Esophagus squamous epithelium (tissue), 5 donors: Measurements from ENCODE around the gene EEF1AKMT3. TPM values are rescaled to one million over a fixed set of nuclear protein-coding genes. Genes with fewer than 3 reads are reported as not detected.

Experiments
- DNase-seq: peaks from one replicate; lab custom pipeline; 2025; lab: John Stamatoyannopoulos, UW
- H3K27ac ChIP-seq, 4 donors: fragments of 200-600 bp; sonication (generic); one replicate each; pipeline ENCODE4 v1.5.1; 2016 to 2019; ENCODE audit warnings: mild to moderate bottlenecking in 1 of 4
- H3K27me3 ChIP-seq, 4 donors: fragments of 200-600 bp; sonication (generic); 1 replicate in 3 of 4; 2 replicates in 1 of 4; pipeline versions ENCODE4 v1.5.1 to v1.6.0; 2017 to 2021; ENCODE audit warnings: antibody characterized with exemption in 1 of 4
- H3K36me3 ChIP-seq, 3 donors: fragments of 200-600 bp; sonication (generic); one replicate each; pipeline ENCODE4 v1.5.1; 2016 to 2019
- H3K4me1 ChIP-seq, 3 donors: fragments of 200-600 bp; sonication (generic); one replicate each; pipeline ENCODE4 v1.5.1; 2017 to 2019
- H3K4me3 ChIP-seq, 4 donors: fragments of 200-600 bp; sonication (generic); 1 replicate in 3 of 4; 2 replicates in 1 of 4; pipeline ENCODE4 v1.5.1; 2016 to 2019; ENCODE audit warnings: mild to moderate bottlenecking in 2 of 4, moderate library complexity in 1 of 4
- H3K9me3 ChIP-seq, 3 donors: fragments of 200-600 bp; sonication (generic); one replicate each; pipeline ENCODE4 v1.5.1; 2016 to 2019
- CTCF ChIP-seq, 6 experiments: fragments of 450-650 bp in 4 of 6; fragments of 200-600 bp in 2 of 6; sonication (generic) in 2 of 6; IDR thresholded peaks; one replicate each; pipeline ENCODE4 v1.5.1; 2016 to 2019; ENCODE audit warnings: antibody characterized with exemption in 6 of 6, mild to moderate bottlenecking in 4 of 6, moderate library complexity in 4 of 6
- POLR2A ChIP-seq, 4 donors: fragments of 450-650 bp; IDR thresholded peaks; one replicate each; pipeline ENCODE4 v1.6.1; 2017; ENCODE audit warnings: antibody characterized with exemption in 4 of 4, mild to moderate bottlenecking in 4 of 4, moderate library complexity in 3 of 4
- WGBS, 2 donors: methylation state at CpG; one replicate each; pipeline ENCODE4 v1.1.5; 2018; 5-methylcytosine and 5-hydroxymethylcytosine counted together
- intact Hi-C: fragments of 100-400 bp; cut with DNase I; formaldehyde crosslinking; loops from one replicate; pipeline ENCODE4 v1.15.0; 2022
- total RNA-seq, 4 donors: library from RNA; depleted of rRNA; stranded (reverse); fragments of >200 nt; gene quantifications; one replicate each; pipeline ENCODE4 v1.1.0, GENCODE V29; 2016
- donor health status: DM: yes; HTN: yes; CAD: no.

The EEF1AKMT3 gene
- total RNA-seq, 4 donors from 2014 or later: 2.6 to 7.6 (median 3.7) TPM

DNA sequence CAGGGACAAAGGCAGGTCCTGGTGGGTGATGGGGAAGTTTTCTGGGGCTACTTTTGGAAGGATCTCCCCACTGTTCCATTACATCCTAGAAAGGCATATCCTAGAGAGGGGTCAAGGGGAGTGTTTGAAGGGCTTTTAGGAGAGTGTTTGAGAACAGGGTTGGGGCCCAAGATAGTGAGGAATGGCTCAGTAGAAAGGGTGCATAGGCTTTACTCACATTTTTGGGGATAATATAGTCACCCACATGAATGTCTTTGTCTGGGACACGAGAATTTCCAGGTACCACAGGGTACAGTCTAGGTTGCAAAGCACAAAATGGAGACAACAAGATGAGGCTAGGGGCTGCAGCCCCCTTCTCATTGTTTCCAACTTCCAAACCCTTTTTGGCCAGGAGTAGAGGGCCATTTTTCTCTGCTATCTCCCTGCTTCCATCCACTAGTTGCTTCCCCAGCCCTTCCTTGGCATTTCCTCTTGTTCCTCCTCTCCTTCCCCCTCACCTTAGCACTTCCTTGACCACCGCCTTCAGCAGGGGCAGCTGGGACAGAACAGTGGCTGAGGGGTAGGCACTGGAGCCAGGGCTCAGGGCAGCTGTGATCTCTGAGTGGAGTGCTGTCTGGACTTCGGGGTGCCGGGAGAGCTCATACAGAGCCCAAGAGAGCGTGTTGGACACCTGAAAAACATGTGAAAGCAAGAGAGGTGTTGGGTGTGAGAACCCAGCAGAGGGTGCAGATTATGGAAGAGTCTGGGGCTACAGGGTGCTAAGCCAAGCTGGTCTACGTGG, 8.3 kb upstream of the EEF1AKMT3 start:
- no peak for TF ChIP-seq CTCF (IDR thresholded peaks at IDR 0.05)
- no peak for TF ChIP-seq POLR2A (IDR thresholded peaks at IDR 0.05)
- no peak for DNase-seq
- 64 to 91% methylated on average over 1 to 2 of the region's 6 CpGs for WGBS, 2 donors
- peaks cover 25 to 31% (median 26%) of the 10 kb centered on the region in 3 donors for H3K4me1 ChIP-seq
- peaks cover 0 to 55% (median 10%) of the 10 kb centered on the region in 4 donors for H3K27me3 ChIP-seq
- H3K27ac ChIP-seq: no peak overlapping the region
- peak overlapping the region in 2 of 4 donors; percentile 52 to 70 for H3K4me3 ChIP-seq
- H3K36me3 ChIP-seq: peaks cover 0 to 18% (median 0%) of the 10 kb centered on the region in 3 donors
- no peaks in the 10 kb centered on the region for H3K9me3 ChIP-seq
- intact Hi-C loops: no loop called here

DNA sequence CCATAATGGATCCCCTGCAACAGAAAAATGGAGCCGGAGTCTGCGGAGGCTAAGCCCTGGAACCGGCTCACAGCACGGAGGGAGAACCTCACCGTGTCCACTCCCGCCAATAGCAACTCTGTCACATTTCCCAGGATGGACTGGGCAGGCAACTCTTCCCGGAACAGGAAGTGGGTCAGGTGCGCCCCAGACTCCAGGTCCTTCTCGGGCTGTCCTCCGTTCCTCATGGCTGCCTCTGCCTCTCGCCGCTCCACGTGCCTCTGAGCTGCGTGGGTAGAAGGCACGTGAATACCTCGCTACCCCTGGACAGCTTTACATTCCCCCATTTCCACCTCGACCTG, 7.8 kb upstream of the EEF1AKMT3 start:
- Histone ChIP-seq H3K9me3 (no peaks in the 10 kb centered on the region), H3K27ac (no peak overlapping the region), H3K36me3 (peaks cover 0 to 21% (median 5%) of the 10 kb centered on the region in 3 donors), H3K4me1 (peaks cover 25 to 31% (median 26%) of the 10 kb centered on the region in 3 donors), H3K4me3 (peak overlapping the region; percentile 23 to 70 (median 52)), H3K27me3 (peaks cover 0 to 55% (median 10%) of the 10 kb centered on the region in 4 donors)
- DNase-seq: no peak
- TF ChIP-seq POLR2A (IDR thresholded peaks at IDR 0.05): no peak
- intact Hi-C loops: no loop called here
- whole genome bisulfite sequencing, 2 donors: 0 to 19% methylated on average over 2 to 15 of the region's 17 CpGs

GRCh38 chr12:57765003-57765697, 7.3 kb upstream of the EEF1AKMT3 start:
- 0 to 7% methylated on average over 3 to 6 of the region's 60 CpGs for WGBS, 2 donors
- no peaks in the 10 kb centered on the region for H3K9me3 ChIP-seq
- peak overlapping the region; percentile 23 to 70 (median 52) for H3K4me3 ChIP-seq
- H3K4me1 ChIP-seq: peaks cover 25 to 31% (median 26%) of the 10 kb centered on the region in 3 donors
- H3K27ac ChIP-seq: no peak overlapping the region
- peak in 3 of 6 experiments; percentile 10 to 29 (median 24) for TF ChIP-seq CTCF (IDR thresholded peaks at IDR 0.05)
- TF ChIP-seq POLR2A (IDR thresholded peaks at IDR 0.05): no peak
- H3K36me3 ChIP-seq: peaks cover 0 to 26% (median 5%) of the 10 kb centered on the region in 3 donors
- H3K27me3 ChIP-seq: peaks cover 0 to 55% (median 10%) of the 10 kb centered on the region in 4 donors
- no peak for DNase-seq
- intact Hi-C loops: no loop called here

- Histone ChIP-seq H3K4me3 (peak overlapping the region; percentile 23 to 70 (median 52)), H3K27me3 (peaks cover 0 to 55% (median 10%) of the 10 kb centered on the region in 4 donors), H3K4me1 (peaks cover 25 to 36% (median 27%) of the 10 kb centered on the region in 3 donors), H3K9me3 (no peaks in the 10 kb centered on the region), H3K36me3 (peaks cover 0 to 33% (median 5%) of the 10 kb centered on the region in 3 donors), H3K27ac (no peak overlapping the region)
- intact Hi-C loops: no loop called here
- 2 to 4% methylated on average over 8 to 12 of the region's 40 CpGs for WGBS, 2 donors
- no peak for DNase-seq
- TF ChIP-seq POLR2A (IDR thresholded peaks at IDR 0.05): no peak
- no peak for TF ChIP-seq CTCF (IDR thresholded peaks at IDR 0.05)
These were observed 6.5 kb upstream of the EEF1AKMT3 start for GRCh38 chr12:57765698-57766463.
